HCT116 (cell line): ENCODE results near the gene CNN2. TPM values are rescaled to one million over a fixed set of nuclear protein-coding genes. Genes with fewer than 3 reads are reported as not detected.

Experiments
- ATAC-seq: fragments of 200-7000 bp; cut with Tn5 transposase; 2 replicates; pipeline ENCODE4 v1.9.1; 2020; ENCODE audit warnings: mild to moderate bottlenecking, moderate library complexity
- BruUV-seq: library from RNA; stranded (reverse); fragments of 400-500 nt; replicated peaks from 2 replicates; lab custom pipeline; 2021; lab: Mats Ljungman, UMichigan
- CTCF ChIA-PET: fragments of 300-600 bp; sonication (Branson Sonifier 250); formaldehyde crosslinking; loops from one replicate; lab custom pipeline; 2021; ENCODE audit warnings: antibody characterized with exemption; lab: Charles Lee
- POLR2A ChIA-PET: fragments of 300-600, 350-600 bp; sonication (Branson Sonifier 250); formaldehyde crosslinking; loops from one replicate; lab custom pipeline; 2021; ENCODE audit warnings: antibody characterized with exemption; lab: Charles Lee
- RAD21 ChIA-PET, 2 experiments: fragments of 300-600 bp; sonication (Branson Sonifier 250); formaldehyde crosslinking; loops; one replicate each; lab custom pipeline; 2023; ENCODE audit warnings: low total read pairs in 2 of 2; ENCODE audit not compliant: uncharacterized antibody in 2 of 2, unreplicated experiment in 2 of 2, low non-redundant PET in 1 of 2; lab: Charles Lee
- DNase-seq: peaks from one replicate; pipeline ENCODE4 v3.0.0-alpha.2; 2010; ENCODE audit warnings: low read depth, low spot score
- H2AFZ ChIP-seq: fragments of 200-600 bp; shearing (Covaris generic), sonication (generic); 2 replicates; pipeline ENCODE4 v1.6.1; 2017; ENCODE audit warnings: low read depth, mixed run types, mixed read lengths, antibody characterized with exemption, low read length; ENCODE audit not compliant: poor library complexity, severe bottlenecking
- H3K27ac ChIP-seq: 2 replicates; pipeline ENCODE4 v1.5.1; 2012; ENCODE audit warnings: low read depth, low read length
- H3K27me3 ChIP-seq: fragments of 200-600 bp; sonication (generic); 2 replicates; pipeline ENCODE4 v1.6.1; 2016; ENCODE audit warnings: mixed run types, low read length, mixed read lengths; ENCODE audit not compliant: insufficient read depth
- H3K36me3 ChIP-seq, 2 experiments: fragments of 200-500 bp in 1 of 2; fragments of 200-600 bp in 1 of 2; sonication (Bioruptor generic) in 1 of 2; sonication (generic) in 1 of 2; 2 replicates each; pipeline versions ENCODE4 v1.5.1 to v1.6.1; 2014 to 2016; ENCODE audit warnings: low read length in 2 of 2, inconsistent platforms in 1 of 2, mixed read lengths in 1 of 2, mixed run types in 1 of 2; ENCODE audit not compliant: insufficient read depth in 2 of 2, control insufficient read depth in 1 of 2
- H3K4me1 ChIP-seq, 2 experiments: fragments of 200-600 bp in 1 of 2; sonication (generic) in 1 of 2; 2 replicates each; pipeline versions ENCODE4 v1.5.1 to v1.6.1; 2012 to 2017; ENCODE audit warnings: low read length in 2 of 2, inconsistent platforms in 1 of 2, mild to moderate bottlenecking in 1 of 2, mixed read lengths in 1 of 2, mixed run types in 1 of 2, moderate library complexity in 1 of 2; ENCODE audit not compliant: insufficient read depth in 2 of 2, control insufficient read depth in 1 of 2
- H3K4me2 ChIP-seq: fragments of 200-600 bp; sonication (generic); 2 replicates; pipeline ENCODE4 v1.6.1; 2017; ENCODE audit warnings: mixed run types, low read length, mixed read lengths
- H3K4me3 ChIP-seq, 2 experiments: fragments of 200-600 bp in 1 of 2; sonication (generic) in 1 of 2; replicated peaks in 1 of 2; 2 replicates each; pipeline ENCODE4 v1.5.1; 2011 to 2016; ENCODE audit warnings: low read length in 2 of 2, control low read depth in 1 of 2, low read depth in 1 of 2, mild to moderate bottlenecking in 1 of 2, mixed read lengths in 1 of 2, mixed run types in 1 of 2
- H3K79me2 ChIP-seq: fragments of 200-600 bp; sonication (generic); 2 replicates; pipeline ENCODE4 v1.6.1; 2017; ENCODE audit warnings: mild to moderate bottlenecking, mixed run types, low read length, moderate library complexity, mixed read lengths; ENCODE audit not compliant: insufficient read depth
- H3K9ac ChIP-seq: fragments of 200-600 bp; sonication (generic); 2 replicates; pipeline ENCODE4 v1.6.1; 2016; ENCODE audit warnings: low read length, mixed read lengths
- H3K9me2 ChIP-seq: fragments of 200-600 bp; sonication (generic), shearing (Covaris generic); 2 replicates; pipeline ENCODE4 v1.6.1; 2017; ENCODE audit warnings: mixed run types, mild to moderate bottlenecking, moderate library complexity; ENCODE audit not compliant: insufficient read depth
- H3K9me3 ChIP-seq, 2 experiments: fragments of 200-500 bp in 1 of 2; fragments of 200-600 bp in 1 of 2; sonication (Bioruptor generic) in 1 of 2; sonication (generic) in 1 of 2; 2 replicates each; pipeline ENCODE4 v1.6.1; 2014 to 2017; ENCODE audit warnings: low read length in 2 of 2, mixed read lengths in 2 of 2, inconsistent platforms in 1 of 2, low read depth in 1 of 2, mild to moderate bottlenecking in 1 of 2, mixed run types in 1 of 2, moderate library complexity in 1 of 2; ENCODE audit not compliant: control insufficient read depth in 1 of 2, insufficient read depth in 1 of 2
- H4K20me1 ChIP-seq: fragments of 200-600 bp; sonication (generic), shearing (Covaris generic); 2 replicates; pipeline ENCODE4 v1.6.1; 2017; ENCODE audit warnings: mixed run types, mild to moderate bottlenecking, moderate library complexity; ENCODE audit not compliant: insufficient read depth
- ATF3 ChIP-seq: IDR thresholded peaks from 2 replicates; pipeline ENCODE4 v1.6.1; 2012
- CEBPB ChIP-seq: IDR thresholded peaks from 2 replicates; pipeline ENCODE4 v1.6.1; 2012; ENCODE audit warnings: low read depth
- EZH2phosphoT487 ChIP-seq: fragments of 200-600 bp; IDR thresholded peaks from 2 replicates; pipeline ENCODE4 v1.6.1; 2018; ENCODE audit warnings: antibody characterized with exemption, borderline replicate concordance
- JUND ChIP-seq: IDR thresholded peaks from 2 replicates; pipeline ENCODE4 v1.6.1; 2012
- POLR2A ChIP-seq: IDR thresholded peaks from 2 replicates; pipeline ENCODE4 v1.7.0; 2011; ENCODE audit warnings: borderline replicate concordance; ENCODE audit not compliant: insufficient read depth, insufficient read length; ENCODE audit errors: extremely low read depth
- RAD21 ChIP-seq: IDR thresholded peaks from 2 replicates; pipeline ENCODE4 v1.6.1; 2012; ENCODE audit warnings: low read depth, mild to moderate bottlenecking
- ZNF274 ChIP-seq: fragments of 200-500 bp; sonication (Bioruptor generic); IDR thresholded peaks from 2 replicates; pipeline ENCODE4 v1.6.1; 2014; ENCODE audit warnings: mild to moderate bottlenecking, low read depth, low read length, inconsistent platforms
- intact Hi-C: fragments of 100-400 bp; cut with micrococcal nuclease; formaldehyde crosslinking; loops from 2 replicates; pipeline ENCODE4 v1.10.0; 2022
- total RNA-seq: library from RNA; stranded (reverse); gene quantifications from one replicate; pipeline ENCODE4 v1.2.1, GENCODE V29; 2021; ENCODE audit not compliant: unreplicated experiment
- TF ChIP-seq, protein P1 (sequence below), 3 experiments: fragments of 200-600 bp in 1 of 3; sonication (generic) in 1 of 3; IDR thresholded peaks in 2 of 3; conservative IDR thresholded peaks in 1 of 3; 2 replicates each; pipeline ENCODE4 v1.5.1; 2012 to 2017; ENCODE audit warnings: low read depth in 2 of 3, low read length in 2 of 3, antibody characterized with exemption in 1 of 3, borderline replicate concordance in 1 of 3, control low read depth in 1 of 3, mild to moderate bottlenecking in 1 of 3, mixed read lengths in 1 of 3, mixed run types in 1 of 3, moderate library complexity in 1 of 3; ENCODE audit not compliant: insufficient read depth in 1 of 3

The CNN2 gene
- total RNA-seq, 1 experiment from 2014 or later = 212 TPM

GRCh38 chr19:1085676-1086442 lies 59.5 kb downstream of the CNN2 start:
- DNase-seq (no peak), ATAC-seq (no peak)
- POLR2A ChIA-PET = no interaction called here
- H3K36me3 ChIP-seq = peaks cover 9 to 25% of the 10 kb centered on the region in 2 experiments; a peak in 3 of 4 replicates
- H4K20me1 ChIP-seq = no peaks in the 10 kb centered on the region
- CTCF ChIA-PET = no interaction called here
- H3K4me3 ChIP-seq = no peak overlapping the region
- RAD21 ChIA-PET = no interaction called here
- no peaks in the 10 kb centered on the region for H3K9me3 ChIP-seq
- peaks cover 4 to 18% of the 10 kb centered on the region in 2 experiments for H3K4me1 ChIP-seq
- no peak overlapping the region for H3K4me2 ChIP-seq
- no peaks in the 10 kb centered on the region for H3K27me3 ChIP-seq
- H3K27ac ChIP-seq = peak overlapping the region; percentile 26; the same call in 1 of the 2 replicates
- no TSS peak for BruUV-seq
- TF ChIP-seq ZNF274 (no peak), CEBPB (no peak), RAD21 (no peak)
- TF ChIP-seq, protein P1, sequence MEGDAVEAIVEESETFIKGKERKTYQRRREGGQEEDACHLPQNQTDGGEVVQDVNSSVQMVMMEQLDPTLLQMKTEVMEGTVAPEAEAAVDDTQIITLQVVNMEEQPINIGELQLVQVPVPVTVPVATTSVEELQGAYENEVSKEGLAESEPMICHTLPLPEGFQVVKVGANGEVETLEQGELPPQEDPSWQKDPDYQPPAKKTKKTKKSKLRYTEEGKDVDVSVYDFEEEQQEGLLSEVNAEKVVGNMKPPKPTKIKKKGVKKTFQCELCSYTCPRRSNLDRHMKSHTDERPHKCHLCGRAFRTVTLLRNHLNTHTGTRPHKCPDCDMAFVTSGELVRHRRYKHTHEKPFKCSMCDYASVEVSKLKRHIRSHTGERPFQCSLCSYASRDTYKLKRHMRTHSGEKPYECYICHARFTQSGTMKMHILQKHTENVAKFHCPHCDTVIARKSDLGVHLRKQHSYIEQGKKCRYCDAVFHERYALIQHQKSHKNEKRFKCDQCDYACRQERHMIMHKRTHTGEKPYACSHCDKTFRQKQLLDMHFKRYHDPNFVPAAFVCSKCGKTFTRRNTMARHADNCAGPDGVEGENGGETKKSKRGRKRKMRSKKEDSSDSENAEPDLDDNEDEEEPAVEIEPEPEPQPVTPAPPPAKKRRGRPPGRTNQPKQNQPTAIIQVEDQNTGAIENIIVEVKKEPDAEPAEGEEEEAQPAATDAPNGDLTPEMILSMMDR (IDR thresholded peaks at IDR 0.05 in 2 of 3, conservative IDR thresholded peaks at IDR 0.05 in 1 of 3; ENCODE audit: borderline replicate concordance in 1 of 3, insufficient read depth in 1 of 3, low read depth in 2 of 3, low read length in 2 of 3) = no peak
- no peaks in the 10 kb centered on the region for H3K9me2 ChIP-seq
- intact Hi-C loops = no loop called here
- H3K79me2 ChIP-seq = peaks cover 3% of the 10 kb centered on the region; the same call in 1 of the 2 replicates
- no peak overlapping the region for H3K9ac ChIP-seq
- no peak overlapping the region for H2AFZ ChIP-seq

DNA sequence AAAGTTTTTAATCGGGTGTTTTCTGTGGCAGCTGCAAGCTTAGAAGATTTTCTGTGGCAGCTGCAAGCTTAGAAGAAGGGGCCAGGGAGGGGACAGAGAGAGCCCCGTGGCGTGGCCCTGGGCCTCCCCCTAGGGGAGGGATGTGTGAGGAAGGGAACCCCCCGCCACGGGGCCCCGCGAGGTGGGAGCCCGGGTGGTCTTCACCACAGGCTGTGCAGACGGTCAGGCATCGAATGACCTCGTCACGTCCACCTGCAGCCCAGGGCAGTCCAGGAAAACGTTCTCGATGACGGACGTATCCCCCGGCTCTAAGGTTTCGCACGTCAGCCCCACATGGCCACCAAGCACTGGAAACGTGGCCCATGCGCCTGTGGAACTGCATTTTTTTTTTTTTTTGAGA lies 60.2 kb downstream of the CNN2 start:
- H3K4me3 ChIP-seq = no peak overlapping the region
- peaks cover 15 to 31% of the 10 kb centered on the region in 2 experiments; a peak in 3 of 4 replicates for H3K36me3 ChIP-seq
- peaks cover 2 to 14% of the 10 kb centered on the region in 2 experiments for H3K4me1 ChIP-seq
- TF ChIP-seq ATF3 (no peak), RAD21 (no peak), EZH2phosphoT487 (no peak), JUND (no peak), POLR2A (no peak)
- H2AFZ ChIP-seq = no peak overlapping the region
- H3K9me3 ChIP-seq = no peaks in the 10 kb centered on the region
- CTCF ChIA-PET = no interaction called here
- H3K79me2 ChIP-seq = peaks cover 11% of the 10 kb centered on the region; the same call in 1 of the 2 replicates
- intact Hi-C loops = no loop called here
- H4K20me1 ChIP-seq = no peaks in the 10 kb centered on the region
- H3K4me2 ChIP-seq = no peak overlapping the region
- ATAC-seq (no peak), DNase-seq (no peak)
- H3K9me2 ChIP-seq = no peaks in the 10 kb centered on the region
- H3K9ac ChIP-seq = no peak overlapping the region
- no peaks in the 10 kb centered on the region for H3K27me3 ChIP-seq
- POLR2A ChIA-PET = no interaction called here
- no TSS peak for BruUV-seq
- no peak overlapping the region for H3K27ac ChIP-seq
- RAD21 ChIA-PET = interaction anchor here in 1 of 2 experiments (0.7 kb wide), 1 partner anchor 25 kb away, joined by 3 read pairs; no protein-coding TSS in a partner anchor
